D721Med (cell line): ENCODE measurements around the gene TMOD2.

ENCODE experiments used
- DNase-seq: peaks from one replicate; pipeline ENCODE4 v3.0.0; 2011; ENCODE audit warnings: low spot score; ENCODE audit not compliant: insufficient read length
- FAIRE-seq: peaks from 2 replicates; lab custom pipeline; 2011; peaks lifted over from hg19 to GRCh38; lab: Jason Lieb, UNC
- TF ChIP-seq, protein P1 (sequence below): IDR thresholded peaks from 2 replicates; pipeline ENCODE4 v1.5.1; 2012; ENCODE audit warnings: mild to moderate bottlenecking, control low read depth; ENCODE audit not compliant: insufficient read depth; ENCODE audit errors: missing control alignments

TMOD2 gene

DNA sequence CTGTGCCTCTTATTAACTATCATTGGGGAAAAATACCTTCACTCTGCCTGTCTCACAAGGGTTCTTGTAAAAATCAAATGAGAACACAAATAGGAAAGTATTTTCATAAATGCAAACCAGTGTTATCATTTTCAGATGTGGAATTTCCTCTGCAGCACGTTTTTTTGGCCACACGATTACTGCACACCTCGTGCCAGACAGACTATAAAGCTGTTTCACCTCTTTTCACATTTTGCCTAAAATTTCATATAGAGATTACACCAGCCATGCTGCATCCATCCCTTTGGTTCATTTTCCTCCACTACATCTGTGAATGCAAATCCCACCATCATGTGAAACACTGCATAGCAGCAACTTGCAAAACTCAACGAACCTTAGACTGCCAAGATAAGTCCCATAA is 1.2 kb upstream of the TMOD2 start:
- DNase-seq (no peak), FAIRE-seq (no peak)
- TF ChIP-seq, protein P1, sequence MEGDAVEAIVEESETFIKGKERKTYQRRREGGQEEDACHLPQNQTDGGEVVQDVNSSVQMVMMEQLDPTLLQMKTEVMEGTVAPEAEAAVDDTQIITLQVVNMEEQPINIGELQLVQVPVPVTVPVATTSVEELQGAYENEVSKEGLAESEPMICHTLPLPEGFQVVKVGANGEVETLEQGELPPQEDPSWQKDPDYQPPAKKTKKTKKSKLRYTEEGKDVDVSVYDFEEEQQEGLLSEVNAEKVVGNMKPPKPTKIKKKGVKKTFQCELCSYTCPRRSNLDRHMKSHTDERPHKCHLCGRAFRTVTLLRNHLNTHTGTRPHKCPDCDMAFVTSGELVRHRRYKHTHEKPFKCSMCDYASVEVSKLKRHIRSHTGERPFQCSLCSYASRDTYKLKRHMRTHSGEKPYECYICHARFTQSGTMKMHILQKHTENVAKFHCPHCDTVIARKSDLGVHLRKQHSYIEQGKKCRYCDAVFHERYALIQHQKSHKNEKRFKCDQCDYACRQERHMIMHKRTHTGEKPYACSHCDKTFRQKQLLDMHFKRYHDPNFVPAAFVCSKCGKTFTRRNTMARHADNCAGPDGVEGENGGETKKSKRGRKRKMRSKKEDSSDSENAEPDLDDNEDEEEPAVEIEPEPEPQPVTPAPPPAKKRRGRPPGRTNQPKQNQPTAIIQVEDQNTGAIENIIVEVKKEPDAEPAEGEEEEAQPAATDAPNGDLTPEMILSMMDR, result no peak

- DNase-seq, result no peak
Measured at GRCh38 chr15:51751697-51752683, 593 bp downstream of the TMOD2 start.

DNA sequence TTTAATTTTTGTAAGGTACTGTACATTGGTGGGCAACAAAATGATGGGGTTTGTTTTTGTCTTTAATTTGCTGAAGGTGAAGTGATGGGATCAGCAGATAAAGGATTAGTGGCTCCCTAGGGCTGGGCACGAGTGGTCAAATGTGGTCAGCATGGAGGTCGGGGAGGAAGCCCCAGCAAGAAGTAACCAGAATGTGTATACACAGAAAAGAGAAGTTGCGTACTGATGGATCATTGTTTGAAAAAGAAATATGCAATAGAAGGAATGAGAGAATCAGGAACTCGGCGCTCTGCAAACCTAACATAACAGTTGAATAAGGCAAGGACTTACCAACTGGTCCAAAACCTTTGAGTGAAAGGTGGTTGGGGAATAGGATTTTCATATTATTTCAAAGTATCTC is 1.5 kb downstream of the TMOD2 start:
- FAIRE-seq, result no peak
- TF ChIP-seq, protein P1, result no peak
- DNase-seq, result no peak

More at GRCh38 chr15:51751697-51752683, 593 bp downstream of the TMOD2 start:
- no peak for FAIRE-seq
- TF ChIP-seq, protein P1, result no peak

GRCh38 chr15:51754267-51754666 is 2.9 kb downstream of the TMOD2 start:
- no peak for DNase-seq
- no peak for FAIRE-seq
- TF ChIP-seq, protein P1, result no peak

DNA sequence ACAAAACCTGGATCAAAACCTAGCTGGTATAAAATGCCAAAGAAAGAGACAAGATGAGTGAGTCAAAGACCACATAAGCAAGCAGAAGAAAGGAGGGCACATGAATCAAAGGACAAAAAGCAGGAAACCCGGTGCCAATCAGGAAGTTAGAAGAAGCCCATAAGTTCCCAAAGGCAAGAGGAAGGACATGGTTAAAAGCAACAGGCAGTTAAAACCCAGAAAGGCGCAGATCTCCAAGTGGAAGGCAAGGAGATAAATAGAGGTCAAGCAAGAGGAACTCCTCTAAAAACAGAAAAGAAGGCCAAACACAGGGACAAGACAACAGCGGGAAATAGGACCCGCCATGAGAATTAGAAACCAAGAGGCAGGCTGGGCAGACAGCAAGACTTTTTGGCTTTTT is 4.4 kb downstream of the TMOD2 start:
- DNase-seq (no peak), FAIRE-seq (no peak)
- TF ChIP-seq, protein P1, result no peak

- no peak for DNase-seq
- TF ChIP-seq, protein P1, result no peak
- FAIRE-seq, result no peak
Measured at GRCh38 chr15:51756482-51756881, 5.1 kb downstream of the TMOD2 start.

DNA sequence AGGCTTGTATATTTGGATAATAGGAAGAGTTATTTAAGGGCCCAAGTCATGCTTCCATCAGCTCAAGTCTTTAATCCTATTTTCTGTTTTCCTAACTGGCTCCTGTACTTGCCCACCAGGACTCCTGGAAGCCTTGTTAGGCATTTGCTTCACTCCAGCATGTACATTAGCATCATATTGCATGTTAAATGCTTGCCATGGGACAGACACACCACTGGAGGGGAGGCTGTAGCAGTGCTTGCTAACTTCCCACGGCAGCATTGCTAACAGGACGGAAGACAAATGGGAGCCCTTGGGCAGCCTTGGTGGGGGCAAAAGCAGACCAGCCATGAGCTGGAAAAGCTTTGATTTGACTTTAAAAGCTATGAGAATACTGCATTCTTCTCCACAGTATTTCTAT is 6.1 kb downstream of the TMOD2 start:
- DNase-seq, result no peak
- FAIRE-seq, result no peak
- TF ChIP-seq, protein P1, result no peak
